ENCODE data around the gene STX10.

GRCh38 chr19:13117176-13117771 lies 32.9 kb downstream of the STX10 start:
- TF ChIP-seq TAF1 (IDR thresholded peaks at IDR 0.05; ENCODE audit: borderline replicate concordance, low read depth, low read length) (no peak), POLR2AphosphoS5 (IDR thresholded peaks at IDR 0.05; ENCODE audit: low read depth, low read length) (no peak), POLR2A (IDR thresholded peaks at IDR 0.05; ENCODE audit: low read depth, low read length) (no peak)
